IPS-NIHi7 (cell line): ENCODE measurements around the gene DNAJB9.

ENCODE experiments used
- DNase-seq: peaks from one replicate; pipeline ENCODE4 v3.0.0; 2012; ENCODE audit warnings: mixed read lengths; ENCODE audit errors: extremely low spot score

The DNAJB9 gene

DNA sequence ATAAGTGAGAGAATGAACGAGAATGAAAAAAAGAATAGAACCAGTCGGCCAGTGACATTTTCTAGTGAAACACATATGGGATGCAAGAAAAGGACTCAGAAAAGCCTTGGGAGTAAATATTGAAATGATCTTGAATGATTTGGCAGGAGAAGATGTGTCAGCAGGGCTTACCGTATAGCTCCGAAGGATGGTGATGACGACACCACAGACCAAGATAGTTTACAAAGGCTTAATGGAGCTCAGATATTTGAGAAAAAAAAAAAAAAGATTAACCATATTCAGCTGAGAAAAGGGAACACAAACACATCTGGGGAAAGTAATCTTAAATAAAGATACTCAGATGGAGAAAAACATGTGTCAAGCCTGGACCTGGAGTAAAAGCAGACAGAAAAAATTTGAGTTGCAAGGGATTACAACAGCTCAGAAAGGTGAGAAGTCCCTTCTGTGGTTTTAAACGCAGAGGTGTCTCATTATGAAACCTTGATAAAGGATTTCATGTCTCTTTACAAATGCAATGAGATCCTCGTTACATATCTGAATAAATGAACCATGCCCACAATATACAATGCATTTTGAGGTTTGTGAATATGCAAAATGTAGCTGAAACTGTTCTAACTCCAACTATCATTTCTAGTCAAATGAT lies 36.0 kb downstream of the DNAJB9 start:
- DNase-seq, result no peak

DNA sequence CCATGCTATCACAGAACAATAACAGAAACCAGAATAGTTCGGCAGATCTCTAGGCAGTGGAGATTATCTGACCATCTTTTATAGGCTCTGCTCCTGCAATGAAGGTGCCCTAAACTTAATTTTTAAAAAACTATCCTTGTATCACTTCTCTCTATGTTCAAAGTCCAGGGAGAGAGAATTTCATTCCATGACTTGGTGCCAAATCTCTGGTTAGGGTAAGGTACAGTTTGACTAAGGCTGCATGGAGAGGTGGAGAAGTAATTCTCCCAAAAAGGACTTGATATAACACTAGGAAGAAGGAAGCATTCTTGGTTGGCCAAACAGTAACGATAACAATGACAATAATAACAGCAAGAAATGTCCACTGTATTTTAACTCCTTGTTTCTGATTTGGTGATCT lies 40.0 kb downstream of the DNAJB9 start:
- no peak for DNase-seq

DNA sequence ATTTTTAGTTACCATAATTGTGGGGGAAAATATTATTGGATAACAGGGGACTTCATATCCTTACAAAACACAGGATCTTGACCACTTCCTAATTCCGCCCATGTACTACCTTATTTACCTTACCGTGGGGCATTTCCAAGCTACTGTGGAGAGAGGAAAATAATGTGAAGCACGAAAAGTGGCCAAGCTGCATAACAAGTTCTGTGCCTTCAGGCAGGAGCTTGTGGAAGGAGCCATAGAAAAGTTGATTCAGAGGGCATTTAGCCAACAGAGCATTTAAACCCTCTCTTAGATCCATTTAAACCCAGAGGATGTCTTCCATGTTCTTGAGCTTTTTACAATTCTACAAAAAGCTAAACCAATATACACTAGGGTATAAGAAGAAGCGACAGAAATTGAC lies 41.6 kb downstream of the DNAJB9 start:
- no peak for DNase-seq

DNA sequence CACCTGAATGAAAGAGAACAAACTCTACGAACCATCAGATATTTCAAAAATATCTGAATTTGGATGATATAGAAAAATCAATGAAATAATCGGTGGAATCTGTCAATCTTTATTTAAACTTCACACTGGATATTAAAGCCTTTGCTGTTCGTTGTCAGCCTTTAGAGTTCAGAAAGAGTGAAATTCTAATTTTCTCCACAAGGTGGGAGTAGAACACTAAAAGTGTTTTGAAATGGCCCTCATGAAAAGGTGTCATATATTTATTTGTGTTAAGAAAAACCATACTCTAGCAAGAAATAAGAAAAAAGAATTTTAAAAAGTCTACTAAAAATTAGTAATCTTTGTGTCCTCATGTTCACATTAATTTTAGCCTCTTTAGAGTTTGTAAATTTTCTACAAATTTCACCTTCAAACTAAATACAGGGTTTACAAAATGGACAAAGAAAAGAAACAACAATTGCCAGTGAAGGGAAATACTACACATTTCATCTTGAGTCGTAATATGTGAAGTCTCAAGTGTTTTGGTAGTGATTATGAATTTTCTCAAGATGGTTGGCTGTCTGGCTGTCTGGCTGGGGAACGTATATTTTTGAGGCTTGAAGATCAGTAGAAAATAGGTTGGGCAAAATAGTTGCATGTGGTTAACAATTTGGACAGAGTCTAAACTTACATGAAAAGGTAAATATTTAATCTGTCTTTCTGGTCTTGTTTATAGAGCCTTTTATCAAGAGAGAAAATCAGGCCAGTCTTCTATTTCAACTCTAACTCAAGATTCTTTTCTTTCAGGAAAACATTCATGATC lies 43.7 kb downstream of the DNAJB9 start:
- peak; percentile 33 for DNase-seq

DNA sequence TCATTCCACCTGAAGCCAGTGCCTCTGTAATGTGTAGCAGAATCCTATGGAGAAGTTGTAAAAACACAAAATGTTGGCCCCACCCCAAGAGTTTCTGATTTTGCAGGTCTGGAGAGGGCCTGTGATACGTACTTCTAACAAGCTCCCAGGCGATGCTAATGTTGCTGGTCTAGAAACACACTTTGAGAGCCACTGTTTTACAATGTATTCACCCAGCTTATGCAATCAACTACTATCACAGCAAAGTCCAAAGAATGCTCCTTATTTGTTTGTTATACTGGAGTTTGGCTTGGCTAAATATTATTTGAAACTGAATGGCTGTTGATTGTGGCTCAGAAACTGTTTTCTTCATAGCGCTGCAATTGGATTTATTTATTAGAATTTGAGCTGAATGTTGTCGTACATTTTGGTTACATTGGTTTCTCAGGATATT lies 44.3 kb downstream of the DNAJB9 start:
- DNase-seq, result no peak

DNA sequence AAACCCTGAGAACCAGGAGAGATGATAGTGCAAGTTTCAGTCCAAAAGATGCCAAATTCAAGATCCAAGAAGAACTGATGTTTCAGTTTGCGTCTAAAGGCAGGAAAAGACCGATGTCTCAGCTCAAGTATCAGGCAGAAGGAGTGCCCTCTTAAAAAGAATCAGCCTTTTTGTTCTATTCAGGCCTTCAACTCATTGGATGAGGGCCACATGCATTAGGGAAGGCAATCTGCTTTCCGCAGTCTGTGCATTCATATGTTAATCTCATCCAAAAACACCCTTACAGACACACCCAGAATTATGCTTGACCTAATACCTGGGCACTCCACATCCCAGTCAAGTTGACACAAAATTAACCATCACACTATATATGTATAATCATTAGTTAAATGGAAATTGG lies 45.2 kb downstream of the DNAJB9 start:
- DNase-seq, result no peak

DNA sequence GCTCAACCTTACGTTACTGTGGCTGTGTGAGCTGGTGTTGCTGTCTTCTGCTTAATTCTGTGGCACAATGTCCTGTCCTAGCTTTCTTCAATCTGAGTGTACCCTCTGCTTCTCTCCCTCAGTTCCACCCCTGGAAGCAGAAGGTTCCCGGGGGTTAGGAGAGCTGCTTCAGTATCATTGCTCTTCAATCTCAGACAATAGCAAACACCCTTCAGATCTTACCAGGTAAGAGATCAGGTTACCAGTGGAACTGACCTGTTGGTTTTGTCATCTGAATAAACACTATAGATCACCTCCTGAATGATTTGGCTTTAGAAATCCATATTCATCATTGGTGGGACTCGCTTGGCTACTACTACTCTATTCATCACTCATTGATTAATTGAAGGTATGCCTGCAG lies 48.4 kb downstream of the DNAJB9 start:
- DNase-seq, result no peak

DNA sequence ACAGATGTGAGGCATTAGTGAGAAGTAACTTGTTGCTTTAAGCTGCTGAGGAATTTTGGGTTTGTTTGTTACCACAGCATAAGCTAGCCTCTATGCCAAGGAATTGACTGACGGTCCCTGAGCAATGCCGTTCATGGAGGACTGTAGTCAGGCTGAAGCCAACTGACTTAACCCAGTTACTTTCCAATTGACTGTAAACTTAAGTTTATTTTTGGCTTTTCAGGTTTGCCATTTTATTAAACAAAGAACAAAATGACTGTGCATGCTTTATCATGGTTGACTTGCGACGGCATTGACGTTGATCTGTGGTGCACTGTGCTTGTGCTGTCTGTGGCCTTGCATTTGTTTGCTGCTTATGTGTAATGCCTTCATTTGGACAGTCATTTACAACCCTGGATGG lies 53.5 kb downstream of the DNAJB9 start:
- DNase-seq, result no peak
